Measurements from ENCODE around the gene ZBTB7C.

The ZBTB7C gene

GRCh38 chr18:47985866-47986265, 423.3 kb downstream of the ZBTB7C start:
- TF ChIP-seq CTCF (conservative IDR thresholded peaks at IDR 0.05; ENCODE audit: low read length), result no peak
- DNase-seq (ENCODE audit: low read depth), result no peak
- H3K4me3 ChIP-seq (ENCODE audit: low read length), result no peak overlapping the region

GRCh38 chr18:47984991-47985390, 424.2 kb downstream of the ZBTB7C start:
- no peak for TF ChIP-seq CTCF (conservative IDR thresholded peaks at IDR 0.05; ENCODE audit: low read length)
- no peak for DNase-seq (ENCODE audit: low read depth)
- H3K4me3 ChIP-seq (ENCODE audit: low read length), result no peak overlapping the region

- no peak for DNase-seq (ENCODE audit: low read depth)
- TF ChIP-seq CTCF (conservative IDR thresholded peaks at IDR 0.05; ENCODE audit: low read length), result no peak
- no peak overlapping the region for H3K4me3 ChIP-seq (ENCODE audit: low read length)
Measured at GRCh38 chr18:47983946-47984345, 425.2 kb downstream of the ZBTB7C start.

GRCh38 chr18:47983055-47983454, 426.1 kb downstream of the ZBTB7C start:
- DNase-seq (ENCODE audit: low read depth), result no peak
- no peak for TF ChIP-seq CTCF (conservative IDR thresholded peaks at IDR 0.05; ENCODE audit: low read length)
- H3K4me3 ChIP-seq (ENCODE audit: low read length), result no peak overlapping the region

- no peak overlapping the region for H3K4me3 ChIP-seq (ENCODE audit: low read length)
- no peak for DNase-seq (ENCODE audit: low read depth)
- TF ChIP-seq CTCF (conservative IDR thresholded peaks at IDR 0.05; ENCODE audit: low read length), result no peak
Measured at GRCh38 chr18:47981830-47982229, 427.4 kb downstream of the ZBTB7C start.

GRCh38 chr18:47981320-47981719, 427.9 kb downstream of the ZBTB7C start:
- TF ChIP-seq CTCF (conservative IDR thresholded peaks at IDR 0.05; ENCODE audit: low read length), result no peak
- no peak overlapping the region for H3K4me3 ChIP-seq (ENCODE audit: low read length)
- DNase-seq (ENCODE audit: low read depth), result no peak

- no peak for DNase-seq (ENCODE audit: low read depth)
- H3K4me3 ChIP-seq (ENCODE audit: low read length), result no peak overlapping the region
- TF ChIP-seq CTCF (conservative IDR thresholded peaks at IDR 0.05; ENCODE audit: low read length), result no peak
Measured at GRCh38 chr18:47979611-47980200, 429.5 kb downstream of the ZBTB7C start.

Data from AG10803 (cell line).